ENCODE measurements around the gene AQP6.
"Not testable (repeated sequence)": the region's sequence is repeated elsewhere in the genome, so short reads cannot be mapped to it uniquely, and the experiment has no call there.

Gene AQP6

GRCh38 chr12:49969027-49969426 is 3.7 kb upstream of the AQP6 start:
- no peak for DNase-seq (ENCODE audit: extremely low read depth in 1 of 2, low read depth in 1 of 2)

GRCh38 chr12:49969651-49970429 is 2.9 kb upstream of the AQP6 start:
- no peak for DNase-seq (ENCODE audit: extremely low read depth in 1 of 2, low read depth in 1 of 2)

GRCh38 chr12:49970658-49971057 is 2.1 kb upstream of the AQP6 start:
- no peak for DNase-seq (ENCODE audit: extremely low read depth in 1 of 2, low read depth in 1 of 2)

- no peak for DNase-seq (ENCODE audit: extremely low read depth in 1 of 2, low read depth in 1 of 2)
Observed at GRCh38 chr12:49971141-49971540, 1.6 kb upstream of the AQP6 start.

- no peak for DNase-seq (ENCODE audit: extremely low read depth in 1 of 2, low read depth in 1 of 2)
Observed at GRCh38 chr12:49972129-49972528, 618 bp upstream of the AQP6 start.

GRCh38 chr12:49973361-49973830 is 649 bp downstream of the AQP6 start:
- no peak for DNase-seq (ENCODE audit: extremely low read depth in 1 of 2, low read depth in 1 of 2)

GRCh38 chr12:49974231-49974675 is 1.5 kb downstream of the AQP6 start:
- no peak for DNase-seq (ENCODE audit: extremely low read depth in 1 of 2, low read depth in 1 of 2)

GRCh38 chr12:49974677-49975317 is 2.0 kb downstream of the AQP6 start:
- DNase-seq (ENCODE audit: extremely low read depth in 1 of 2, low read depth in 1 of 2) = no peak

GRCh38 chr12:49975318-49975761 is 2.6 kb downstream of the AQP6 start:
- no peak for DNase-seq (ENCODE audit: extremely low read depth in 1 of 2, low read depth in 1 of 2)

GRCh38 chr12:49976557-49976956 is 3.8 kb downstream of the AQP6 start:
- DNase-seq (ENCODE audit: extremely low read depth in 1 of 2, low read depth in 1 of 2) = no peak

GRCh38 chr12:49978125-49978524 is 5.4 kb downstream of the AQP6 start:
- DNase-seq (ENCODE audit: extremely low read depth in 1 of 2, low read depth in 1 of 2) = no peak

GRCh38 chr12:49979016-49979586 is 6.4 kb downstream of the AQP6 start:
- no peak for DNase-seq (ENCODE audit: extremely low read depth in 1 of 2, low read depth in 1 of 2)

- no peak for DNase-seq (ENCODE audit: extremely low read depth in 1 of 2, low read depth in 1 of 2)
Observed at GRCh38 chr12:49979791-49980190, 7.0 kb downstream of the AQP6 start.

GRCh38 chr12:49980501-49981349 is 8.0 kb downstream of the AQP6 start:
- DNase-seq (ENCODE audit: extremely low read depth in 1 of 2, low read depth in 1 of 2) = no peak

- no peak for DNase-seq (ENCODE audit: extremely low read depth in 1 of 2, low read depth in 1 of 2)
Observed at GRCh38 chr12:49982246-49983087, 9.7 kb downstream of the AQP6 start.

GRCh38 chr12:49983892-49984291 is 11.1 kb downstream of the AQP6 start:
- DNase-seq (ENCODE audit: extremely low read depth in 1 of 2, low read depth in 1 of 2) = no peak

GRCh38 chr12:49984476-49985359 is 12.0 kb downstream of the AQP6 start:
- DNase-seq (ENCODE audit: extremely low read depth in 1 of 2, low read depth in 1 of 2) = no peak

- DNase-seq (ENCODE audit: extremely low read depth in 1 of 2, low read depth in 1 of 2) = no peak
Observed at GRCh38 chr12:49985981-49986380, 13.2 kb downstream of the AQP6 start.

- DNase-seq (ENCODE audit: extremely low read depth in 1 of 2, low read depth in 1 of 2) = not testable (repeated sequence)
Observed at GRCh38 chr12:49986476-49986875, 13.7 kb downstream of the AQP6 start.
